H1 (cell line): Measurements from ENCODE around the gene TOR1B. TPM values are rescaled to one million over a fixed set of nuclear protein-coding genes. Genes with fewer than 3 reads are reported as not detected.

Experiments used
- NANOG ChIP-seq: IDR thresholded peaks from 2 replicates; pipeline ENCODE4 v1.6.1; 2011; ENCODE audit warnings: low read length, low read depth, mild to moderate bottlenecking, inconsistent platforms; ENCODE audit not compliant: insufficient read depth, poor library complexity, severe bottlenecking
- SP4 ChIP-seq: IDR thresholded peaks from 2 replicates; pipeline ENCODE4 v1.6.1; 2012; ENCODE audit warnings: low read length, inconsistent platforms
- polyA plus RNA-seq, 7 experiments: library from polyadenylated mRNA; depleted of rRNA in 3 of 7; stranded (reverse) in 5 of 7; unstranded in 2 of 7; fragments of >200 nt in 5 of 7; fragments of 200-250 nt in 2 of 7; gene quantifications; 1 replicate in 5 of 7; 2 replicates in 1 of 7; 4 replicates in 1 of 7; pipeline versions ENCODE4 v1.2.1 to v1.2.3, GENCODE V29; 2011 to 2013; ENCODE audit warnings: missing spikeins in 2 of 7, mixed read lengths in 2 of 7
- total RNA-seq: library from RNA; stranded (reverse); fragmentation: NEBNext Ultra II Directional; extraction: Animal tissue kit (Norgen Biotek cat#: 25700); gene quantifications from 2 replicates; pipeline ENCODE4 v1.2.1, GENCODE V29; 2021
- TF ChIP-seq, protein P1 (sequence below), 3 experiments: IDR thresholded peaks; 1 replicate in 2 of 3; 2 replicates in 1 of 3; pipeline versions ENCODE4 v1.5.1 to v1.6.1; 2011; ENCODE audit warnings: low read length in 3 of 3, mild to moderate bottlenecking in 3 of 3, inconsistent platforms in 2 of 3, low read depth in 1 of 3, moderate library complexity in 1 of 3; ENCODE audit not compliant: insufficient read depth in 1 of 3; ENCODE audit errors: control extremely low read depth in 1 of 3

TOR1B gene
- total and polyA plus RNA-seq, 2 of the 8 experiments (the other 6 are each of a cell fraction or from before 2014, with no cell fraction given), result 11.4 to 17.4 TPM

DNA sequence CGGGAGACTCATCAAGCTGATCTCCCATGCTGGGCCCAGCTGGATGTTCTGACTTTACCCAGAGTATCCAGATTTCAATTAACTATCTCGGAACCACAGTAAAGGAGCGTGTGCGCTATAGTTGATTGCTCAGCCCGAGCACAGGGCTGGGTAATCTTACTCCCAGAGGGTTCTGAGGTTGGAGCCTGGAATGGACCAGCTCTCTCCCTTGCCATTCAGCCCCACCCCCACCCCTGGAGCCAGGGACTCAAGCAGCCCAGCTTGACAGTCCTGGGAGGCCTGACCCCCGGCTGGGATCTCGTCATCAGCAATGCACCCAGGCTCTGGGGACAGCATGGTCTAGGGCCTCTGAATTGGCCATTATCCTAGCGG lies 26.4 kb upstream of the TOR1B start (continued):
- TF ChIP-seq, protein P1, sequence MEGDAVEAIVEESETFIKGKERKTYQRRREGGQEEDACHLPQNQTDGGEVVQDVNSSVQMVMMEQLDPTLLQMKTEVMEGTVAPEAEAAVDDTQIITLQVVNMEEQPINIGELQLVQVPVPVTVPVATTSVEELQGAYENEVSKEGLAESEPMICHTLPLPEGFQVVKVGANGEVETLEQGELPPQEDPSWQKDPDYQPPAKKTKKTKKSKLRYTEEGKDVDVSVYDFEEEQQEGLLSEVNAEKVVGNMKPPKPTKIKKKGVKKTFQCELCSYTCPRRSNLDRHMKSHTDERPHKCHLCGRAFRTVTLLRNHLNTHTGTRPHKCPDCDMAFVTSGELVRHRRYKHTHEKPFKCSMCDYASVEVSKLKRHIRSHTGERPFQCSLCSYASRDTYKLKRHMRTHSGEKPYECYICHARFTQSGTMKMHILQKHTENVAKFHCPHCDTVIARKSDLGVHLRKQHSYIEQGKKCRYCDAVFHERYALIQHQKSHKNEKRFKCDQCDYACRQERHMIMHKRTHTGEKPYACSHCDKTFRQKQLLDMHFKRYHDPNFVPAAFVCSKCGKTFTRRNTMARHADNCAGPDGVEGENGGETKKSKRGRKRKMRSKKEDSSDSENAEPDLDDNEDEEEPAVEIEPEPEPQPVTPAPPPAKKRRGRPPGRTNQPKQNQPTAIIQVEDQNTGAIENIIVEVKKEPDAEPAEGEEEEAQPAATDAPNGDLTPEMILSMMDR (IDR thresholded peaks at IDR 0.05; ENCODE audit: control extremely low read depth in 1 of 3, insufficient read depth in 1 of 3, low read depth in 1 of 3, low read length in 3 of 3), result no peak
- TF ChIP-seq SP4, result no peak
- no peak for TF ChIP-seq NANOG
